Gastrocnemius medialis (tissue), 4 donors: ENCODE results near the gene CRISP2.

Source experiments
- CTCF ChIP-seq, 5 experiments: fragments of 450-650 bp in 3 of 5; fragments of 200-600 bp in 2 of 5; sonication (generic) in 2 of 5; IDR thresholded peaks in 4 of 5; conservative IDR thresholded peaks in 1 of 5; 1 replicate in 4 of 5; 2 replicates in 1 of 5; pipeline ENCODE4 v1.5.1; 2016 to 2019; ENCODE audit warnings: antibody characterized with exemption in 5 of 5, mild to moderate bottlenecking in 3 of 5, moderate library complexity in 3 of 5
- POLR2A ChIP-seq, 2 donors: fragments of 450-650 bp; IDR thresholded peaks; one replicate each; pipeline ENCODE4 v1.6.1; 2017; ENCODE audit warnings: antibody characterized with exemption in 2 of 2, mild to moderate bottlenecking in 2 of 2, moderate library complexity in 2 of 2

DNA sequence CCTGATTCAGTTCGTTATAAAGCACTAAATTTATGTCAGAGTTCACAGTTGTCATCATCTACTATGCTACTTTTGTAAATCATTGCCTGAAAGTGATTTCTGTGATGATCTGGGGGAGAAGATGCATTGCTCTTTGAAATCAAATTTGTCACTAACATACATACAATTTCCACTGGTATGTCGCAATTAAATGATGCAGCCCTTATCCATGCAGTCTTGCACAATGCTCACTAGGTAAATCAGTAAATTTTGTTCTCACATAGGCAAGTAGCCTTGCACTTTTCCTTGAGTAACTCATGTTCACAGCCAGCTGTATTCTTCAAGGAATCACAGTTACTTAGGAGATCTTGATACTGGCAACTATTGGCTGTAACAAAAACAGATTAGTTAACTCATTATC is 20.8 kb downstream of the CRISP2 start:
- TF ChIP-seq CTCF (IDR thresholded peaks at IDR 0.05 in 4 of 5, conservative IDR thresholded peaks at IDR 0.05 in 1 of 5) (no peak), POLR2A (IDR thresholded peaks at IDR 0.05) (no peak)
